Rectal smooth muscle tissue (tissue), 1 donor: Measurements from ENCODE around the gene CPTP.
"Not testable (repeated sequence)": the region's sequence is repeated elsewhere in the genome, so short reads cannot be mapped to it uniquely, and the experiment has no call there.

Experiments
- H3K27ac ChIP-seq: one replicate; pipeline ENCODE4 v1.7.0; 2013; ENCODE audit warnings: low read depth, low read length, inconsistent platforms
- H3K27me3 ChIP-seq: one replicate; pipeline ENCODE4 v1.7.0; 2013; ENCODE audit warnings: low read length; ENCODE audit not compliant: control insufficient read depth, insufficient read depth
- H3K36me3 ChIP-seq: one replicate; pipeline ENCODE4 v1.7.0; 2013; ENCODE audit warnings: low read length; ENCODE audit not compliant: control insufficient read depth, insufficient read depth
- H3K4me1 ChIP-seq: one replicate; pipeline ENCODE4 v1.7.0; 2013; ENCODE audit warnings: low read length; ENCODE audit not compliant: control insufficient read depth, insufficient read depth
- H3K4me3 ChIP-seq: one replicate; pipeline ENCODE4 v1.7.0; 2013; ENCODE audit warnings: low read length
- H3K9ac ChIP-seq: one replicate; pipeline ENCODE4 v1.7.0; 2013; ENCODE audit warnings: low read length

CPTP gene

DNA sequence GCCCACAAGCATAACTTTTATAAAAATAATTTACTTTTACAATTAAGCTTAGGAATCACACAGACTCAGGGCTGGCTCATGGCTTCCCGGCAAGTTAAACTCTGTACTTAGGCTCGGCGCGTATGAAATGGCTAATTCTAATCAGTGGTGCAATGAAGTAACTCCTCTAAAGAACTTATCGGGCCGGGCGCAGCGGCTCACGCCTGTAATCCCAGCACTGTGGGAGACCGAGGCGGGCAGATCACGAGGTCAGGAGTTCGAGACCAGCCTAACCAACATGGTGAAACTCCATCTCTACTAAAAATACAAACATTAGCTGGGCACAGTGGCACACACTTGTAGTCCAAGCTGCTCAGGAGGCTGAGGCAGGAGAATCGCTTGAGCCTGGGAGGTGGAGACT, 45.5 kb downstream of the CPTP start:
- not testable (repeated sequence) for H3K36me3 ChIP-seq, H3K27me3 ChIP-seq, H3K9ac ChIP-seq, H3K27ac ChIP-seq, H3K4me3 ChIP-seq
- peaks cover 14% of the 10 kb centered on the region for H3K4me1 ChIP-seq

DNA sequence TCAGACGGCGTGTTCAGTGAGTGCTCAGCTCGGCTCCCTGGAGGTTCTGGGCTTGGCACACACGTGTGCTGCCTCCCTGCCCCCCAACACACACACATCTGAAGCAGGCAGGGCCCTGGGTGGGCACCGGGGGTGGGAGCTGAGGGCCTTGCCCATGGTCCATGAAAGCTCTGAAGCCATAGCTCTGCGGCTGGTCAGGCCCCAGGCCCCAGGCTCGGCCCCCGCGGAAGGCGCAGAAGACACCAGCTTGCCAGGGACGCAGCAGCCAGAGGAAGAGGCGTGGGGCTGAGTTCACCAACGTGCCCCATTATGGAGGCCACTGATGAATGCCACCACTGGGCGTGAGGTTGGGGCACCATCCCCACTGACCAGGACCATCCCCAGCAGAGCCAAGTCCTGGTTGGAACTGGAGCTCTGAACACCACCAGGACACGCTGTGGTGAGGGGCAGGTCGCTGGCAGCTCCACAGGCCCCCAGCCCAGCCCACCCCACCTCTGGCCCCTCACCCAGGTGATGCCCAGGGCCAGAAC, 46.2 kb downstream of the CPTP start:
- Histone ChIP-seq H3K36me3 (no peaks in the 10 kb centered on the region), H3K9ac (no peak overlapping the region), H3K4me1 (peaks cover 14% of the 10 kb centered on the region), H3K4me3 (no peak overlapping the region), H3K27ac (no peak overlapping the region), H3K27me3 (no peaks in the 10 kb centered on the region)

DNA sequence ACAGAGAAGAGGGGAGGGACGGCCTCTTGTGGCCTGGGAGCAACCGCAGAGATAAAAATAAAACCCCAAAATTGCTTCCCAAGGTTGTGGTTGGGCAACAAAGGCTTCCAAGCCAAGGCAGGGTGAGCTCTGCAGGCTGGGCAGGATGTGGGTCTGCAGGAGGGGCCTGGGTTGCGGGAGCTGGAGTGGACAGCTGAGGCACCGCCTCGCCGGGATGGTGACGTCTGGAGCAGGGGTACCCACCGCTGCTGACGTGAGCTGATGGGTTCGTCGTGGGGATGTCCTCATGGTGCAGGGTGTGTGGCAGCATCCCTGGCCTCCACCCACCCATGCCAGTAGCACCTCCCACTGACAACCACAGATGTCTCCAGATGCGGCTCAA, 46.8 kb downstream of the CPTP start:
- Histone ChIP-seq H3K27me3 (no peaks in the 10 kb centered on the region), H3K4me3 (no peak overlapping the region), H3K36me3 (no peaks in the 10 kb centered on the region), H3K9ac (no peak overlapping the region), H3K27ac (no peak overlapping the region), H3K4me1 (peaks cover 17% of the 10 kb centered on the region)

DNA sequence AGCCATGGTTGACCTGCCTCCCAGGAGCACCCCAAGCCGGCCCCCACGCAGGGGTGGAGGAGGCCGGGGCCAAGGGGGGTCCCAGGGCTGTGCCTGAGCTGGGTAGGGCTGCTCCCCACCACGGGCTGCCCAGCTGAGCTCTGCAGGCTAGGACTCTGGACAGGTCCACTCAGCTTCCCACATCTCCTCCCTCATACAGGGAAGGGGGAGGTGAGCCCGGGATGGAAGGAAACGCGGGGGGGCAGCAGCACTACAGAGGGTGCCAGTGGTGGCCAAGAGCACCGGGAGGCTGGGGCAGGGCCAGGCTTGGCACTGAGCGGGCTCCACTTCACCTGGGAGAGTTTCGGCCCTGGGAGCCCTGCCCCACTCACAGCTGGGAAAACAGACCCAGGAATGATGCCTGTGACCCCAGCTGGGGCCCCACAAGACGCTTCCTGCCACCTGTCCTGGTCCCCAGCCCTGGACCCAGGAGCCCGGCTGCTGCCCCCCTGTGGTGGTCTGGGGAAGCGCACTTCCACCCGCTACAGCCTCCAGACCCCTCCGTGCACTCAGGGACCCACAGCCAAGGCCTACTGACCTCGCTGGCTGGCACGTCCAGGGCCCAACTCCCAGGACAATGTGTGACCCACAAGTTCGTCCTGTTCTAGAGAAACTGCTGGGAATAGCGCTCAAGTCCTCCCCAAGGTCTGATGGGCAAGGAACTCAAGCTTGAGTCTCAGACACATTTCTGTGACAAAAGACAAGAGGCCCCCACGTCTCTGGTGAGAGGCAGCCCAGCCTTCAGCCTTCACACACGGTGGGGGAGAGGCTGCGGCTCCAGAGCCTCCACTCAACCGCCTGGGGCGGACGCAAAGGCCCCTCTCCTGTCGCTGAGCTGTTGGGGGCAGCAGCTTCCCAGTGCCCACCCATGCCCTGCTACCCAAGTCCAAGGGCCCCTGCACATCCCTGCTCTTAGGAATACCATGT, 47.4 kb downstream of the CPTP start:
- H3K27ac ChIP-seq: no peak overlapping the region
- H3K4me1 ChIP-seq: peaks cover 17% of the 10 kb centered on the region
- no peaks in the 10 kb centered on the region for H3K36me3 ChIP-seq
- H3K27me3 ChIP-seq: no peaks in the 10 kb centered on the region
- no peak overlapping the region for H3K4me3 ChIP-seq
- H3K9ac ChIP-seq: no peak overlapping the region

DNA sequence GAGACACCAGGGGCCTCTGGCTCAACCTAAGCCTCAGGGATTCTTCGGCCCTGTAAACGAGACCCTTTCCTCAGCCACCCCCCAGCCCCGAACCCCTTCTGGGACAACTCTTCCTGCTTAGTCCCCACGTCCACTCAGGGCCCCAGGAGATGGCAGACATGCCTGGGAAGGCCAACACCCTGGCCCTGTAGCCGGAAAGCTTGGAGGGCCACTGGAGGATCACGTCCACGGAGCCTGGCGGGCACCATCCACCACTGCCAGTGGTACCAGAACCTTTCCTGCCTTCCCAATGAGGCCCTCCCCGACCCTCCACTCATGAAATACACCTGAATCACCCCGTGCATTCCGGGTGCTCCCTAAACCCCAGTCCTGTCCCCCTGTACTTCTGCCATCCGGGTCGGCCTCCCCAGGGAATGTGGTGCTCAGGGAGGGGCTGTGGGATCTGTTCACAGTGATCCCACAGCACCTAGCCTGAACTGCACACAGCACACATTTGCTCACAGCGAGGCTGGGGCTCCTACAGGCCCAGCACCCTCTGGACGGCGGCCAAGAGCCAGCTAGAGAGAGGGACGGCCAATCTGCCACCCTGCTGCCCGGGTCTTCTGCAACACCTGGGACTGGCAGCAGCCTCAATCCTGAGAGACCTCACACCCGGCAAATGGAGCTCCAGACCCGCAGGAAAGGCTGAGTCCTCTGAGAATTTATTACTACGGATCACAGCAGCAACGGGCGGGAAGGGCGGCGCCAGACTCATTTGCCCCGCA, 48.6 kb downstream of the CPTP start:
- H3K27ac ChIP-seq: no peak overlapping the region
- H3K4me3 ChIP-seq: no peak overlapping the region
- no peaks in the 10 kb centered on the region for H3K36me3 ChIP-seq
- no peak overlapping the region for H3K9ac ChIP-seq
- H3K4me1 ChIP-seq: peaks cover 17% of the 10 kb centered on the region
- no peaks in the 10 kb centered on the region for H3K27me3 ChIP-seq

DNA sequence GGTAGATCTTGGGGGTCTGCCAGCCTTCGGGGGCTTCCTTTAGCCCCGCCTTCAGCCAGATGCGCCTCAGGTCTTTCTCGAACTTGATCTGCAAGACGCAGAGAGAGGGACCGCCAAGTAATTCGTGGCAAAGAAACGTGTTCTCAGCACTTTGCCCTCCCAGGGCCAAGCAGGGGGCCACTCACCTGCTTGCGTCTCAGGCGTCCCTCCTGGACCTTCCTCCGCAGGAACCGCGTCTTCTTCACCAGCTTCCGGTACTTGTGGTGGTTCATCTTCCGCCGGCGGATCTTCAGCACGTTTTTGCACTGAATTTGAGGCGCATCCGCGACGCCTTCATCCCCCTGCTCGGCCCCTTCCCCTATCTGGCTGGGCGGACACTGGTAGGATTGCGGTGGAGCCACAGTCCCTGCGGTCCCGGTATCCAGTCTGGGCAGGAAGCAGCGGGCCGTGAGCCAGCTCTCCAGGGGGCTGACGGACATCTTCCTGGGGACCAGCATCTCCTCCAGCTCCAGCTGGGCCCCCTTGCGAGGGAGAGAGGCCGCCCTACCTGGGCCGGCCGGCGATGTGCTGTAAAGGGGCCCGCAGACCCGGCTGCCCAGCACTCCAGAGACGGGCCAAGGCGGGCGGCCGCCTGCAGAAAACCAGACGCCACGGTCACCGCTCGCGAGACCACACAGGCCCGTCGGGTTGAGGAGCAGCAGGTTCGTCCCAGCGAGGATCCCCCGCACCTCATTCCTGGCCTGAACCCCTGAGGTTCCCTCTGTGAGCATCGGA, 49.4 kb downstream of the CPTP start:
- peak overlapping the region; percentile 84 for H3K27ac ChIP-seq
- peaks cover 17% of the 10 kb centered on the region for H3K4me1 ChIP-seq
- H3K36me3 ChIP-seq: no peaks in the 10 kb centered on the region

DNA sequence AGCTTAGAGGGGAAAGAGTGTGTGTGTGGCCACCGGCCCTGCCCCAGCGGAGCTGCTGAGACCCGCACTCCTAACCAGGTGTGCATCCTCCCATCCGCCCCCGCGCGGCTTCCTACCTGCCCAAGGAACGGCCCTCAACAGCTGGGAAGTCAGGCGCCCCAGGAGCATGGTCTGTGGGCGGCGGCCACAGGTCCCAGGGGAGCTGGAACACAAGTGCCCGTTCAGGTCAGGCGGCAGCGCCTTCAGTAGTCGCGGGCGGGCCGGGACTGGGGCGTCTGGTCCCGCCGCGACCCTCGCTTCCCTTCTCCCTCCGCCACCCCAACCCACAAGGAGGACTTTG, 50.0 kb downstream of the CPTP start:
- Histone ChIP-seq H3K27ac (peak overlapping the region; percentile 84), H3K9ac (peak overlapping the region; percentile 90), H3K36me3 (no peaks in the 10 kb centered on the region), H3K27me3 (no peaks in the 10 kb centered on the region), H3K4me1 (peaks cover 17% of the 10 kb centered on the region), H3K4me3 (peak overlapping the region; percentile 94)

More for the DNA sequence above, 49.4 kb downstream of the CPTP start:
- peak overlapping the region; percentile 94 for H3K4me3 ChIP-seq
- H3K27me3 ChIP-seq: no peaks in the 10 kb centered on the region
- peak overlapping the region; percentile 90 for H3K9ac ChIP-seq

DNA sequence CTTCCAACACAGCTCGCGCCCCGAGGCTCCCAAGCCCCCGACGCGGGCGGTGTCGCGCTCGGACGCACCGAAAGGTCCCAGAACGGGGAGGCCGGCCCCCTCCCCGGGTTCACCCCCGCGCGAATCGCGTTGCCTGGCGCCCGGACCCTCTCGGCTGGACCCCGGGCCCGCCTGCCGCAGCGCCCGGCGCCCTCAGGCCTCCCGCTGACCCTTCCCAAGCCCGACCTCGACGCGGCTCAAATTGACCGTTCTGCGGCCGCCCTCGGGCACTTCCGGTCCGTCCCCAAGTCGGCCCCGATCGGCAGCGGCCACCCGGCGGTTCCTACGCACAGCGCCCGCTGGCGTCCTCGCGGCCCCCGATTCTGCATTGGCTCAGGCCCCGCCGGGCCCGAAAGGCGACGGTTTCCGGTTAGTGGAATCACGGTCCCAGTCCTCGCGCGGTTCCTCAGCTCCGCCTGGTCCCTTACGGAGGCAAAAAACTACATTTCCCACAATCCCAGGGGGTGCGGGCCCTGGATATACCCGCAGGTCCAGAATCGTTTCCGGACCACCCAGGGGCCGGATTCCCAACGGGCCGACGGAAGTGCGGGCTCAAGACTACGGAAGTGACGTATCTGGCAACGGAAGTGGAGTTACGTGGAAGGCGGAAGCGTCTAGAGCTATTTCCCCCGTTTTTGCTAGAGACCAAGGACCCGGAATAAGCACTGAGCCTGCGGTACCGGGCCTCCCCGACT, 50.5 kb downstream of the CPTP start, which contains the start of gene AURKAIP1:
TSS of gene AURKAIP1 (minus strand) at position 279 of the 734 bp plus-strand sequence. CDS start 451 bp downstream, outside the sequence.
- H3K4me1 ChIP-seq: peaks cover 17% of the 10 kb centered on the region
- H3K9ac ChIP-seq: peak within 1 kb of the TSS; percentile 90
- peak within 1 kb of the TSS; percentile 94 for H3K4me3 ChIP-seq
- H3K27me3 ChIP-seq: no peaks in the 10 kb centered on the region
- H3K27ac ChIP-seq: peak within 1 kb of the TSS; percentile 84
- H3K36me3 ChIP-seq: no peaks in the 10 kb centered on the region

DNA sequence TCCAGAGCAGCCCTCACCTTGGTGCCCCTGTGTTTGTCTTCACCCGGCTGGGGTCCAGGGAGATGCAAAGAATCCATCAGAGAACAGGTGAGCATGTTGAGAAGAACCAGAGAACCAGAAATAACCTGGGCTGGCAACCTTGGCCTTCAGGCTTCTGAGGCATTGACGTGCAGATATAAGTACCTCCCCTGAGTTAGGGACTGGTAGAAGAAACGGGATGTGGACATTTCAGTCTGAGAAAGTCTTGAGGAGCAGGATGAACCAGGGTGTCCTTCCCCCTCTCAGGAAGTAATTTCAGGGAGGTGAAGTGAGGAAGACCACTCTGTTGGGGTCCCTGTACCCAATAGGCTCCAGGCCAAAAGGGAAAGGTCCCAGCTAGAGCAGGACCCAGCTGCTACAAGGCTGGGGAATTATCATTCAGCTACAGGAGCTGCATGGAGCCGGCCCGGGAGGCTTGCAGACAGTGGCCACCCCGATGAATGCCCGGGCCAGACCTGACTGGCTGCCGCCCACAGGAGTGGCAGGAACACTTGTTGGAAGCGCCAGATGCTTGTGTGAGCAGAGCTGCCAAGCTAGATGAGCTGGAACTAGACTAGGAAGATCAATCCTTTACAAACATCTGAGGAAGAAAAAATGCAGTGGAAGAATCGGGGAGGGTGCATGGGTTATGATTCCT, 52.1 kb downstream of the CPTP start:
- Histone ChIP-seq H3K9ac (no peak overlapping the region), H3K27ac (no peak overlapping the region), H3K4me1 (peaks cover 15% of the 10 kb centered on the region), H3K27me3 (no peaks in the 10 kb centered on the region), H3K36me3 (no peaks in the 10 kb centered on the region), H3K4me3 (no peak overlapping the region)

DNA sequence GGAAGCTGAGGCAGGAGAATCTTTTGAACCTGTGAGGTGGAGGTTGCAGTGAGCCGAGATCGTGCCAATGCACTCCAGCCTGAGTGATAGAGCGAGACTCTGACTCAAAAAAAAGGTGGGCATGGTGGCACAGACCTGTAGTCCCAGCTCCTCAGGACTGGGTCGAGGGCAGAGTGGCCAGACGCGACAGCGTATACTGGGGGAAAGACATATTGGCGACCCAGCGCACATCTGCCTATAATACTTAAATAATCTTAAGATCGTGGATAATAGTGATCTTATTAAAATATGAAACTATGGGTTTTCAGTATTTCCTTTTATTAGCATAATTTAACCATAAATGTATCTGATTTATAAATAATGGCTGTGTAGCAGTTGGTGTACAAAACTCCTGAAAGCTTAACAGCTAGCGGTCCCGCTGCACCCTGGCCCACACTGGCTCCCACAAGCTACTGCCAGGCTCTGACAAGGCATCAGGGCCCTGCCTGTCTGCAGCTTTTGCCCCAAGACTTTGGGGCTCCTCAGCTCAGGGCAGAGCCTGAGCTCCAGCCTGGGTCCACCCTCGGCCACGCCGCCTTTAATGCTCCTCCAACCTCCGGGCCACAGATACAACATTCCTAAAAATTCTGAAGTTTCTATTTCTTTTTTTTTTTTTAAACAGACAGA, 53.1 kb downstream of the CPTP start:
- no peak overlapping the region for H3K9ac ChIP-seq
- no peaks in the 10 kb centered on the region for H3K36me3 ChIP-seq
- no peak overlapping the region for H3K27ac ChIP-seq
- H3K4me3 ChIP-seq: no peak overlapping the region
- H3K4me1 ChIP-seq: peaks cover 13% of the 10 kb centered on the region
- H3K27me3 ChIP-seq: no peaks in the 10 kb centered on the region
